DMS79 treated with DMSO at 0.1 percent for 48 hours (cell line): Measurements from ENCODE around the gene STXBP1.

Experiments
- DNase-seq: peaks from one replicate; lab custom pipeline; 2025; lab: John Stamatoyannopoulos, UW

Gene STXBP1

DNA sequence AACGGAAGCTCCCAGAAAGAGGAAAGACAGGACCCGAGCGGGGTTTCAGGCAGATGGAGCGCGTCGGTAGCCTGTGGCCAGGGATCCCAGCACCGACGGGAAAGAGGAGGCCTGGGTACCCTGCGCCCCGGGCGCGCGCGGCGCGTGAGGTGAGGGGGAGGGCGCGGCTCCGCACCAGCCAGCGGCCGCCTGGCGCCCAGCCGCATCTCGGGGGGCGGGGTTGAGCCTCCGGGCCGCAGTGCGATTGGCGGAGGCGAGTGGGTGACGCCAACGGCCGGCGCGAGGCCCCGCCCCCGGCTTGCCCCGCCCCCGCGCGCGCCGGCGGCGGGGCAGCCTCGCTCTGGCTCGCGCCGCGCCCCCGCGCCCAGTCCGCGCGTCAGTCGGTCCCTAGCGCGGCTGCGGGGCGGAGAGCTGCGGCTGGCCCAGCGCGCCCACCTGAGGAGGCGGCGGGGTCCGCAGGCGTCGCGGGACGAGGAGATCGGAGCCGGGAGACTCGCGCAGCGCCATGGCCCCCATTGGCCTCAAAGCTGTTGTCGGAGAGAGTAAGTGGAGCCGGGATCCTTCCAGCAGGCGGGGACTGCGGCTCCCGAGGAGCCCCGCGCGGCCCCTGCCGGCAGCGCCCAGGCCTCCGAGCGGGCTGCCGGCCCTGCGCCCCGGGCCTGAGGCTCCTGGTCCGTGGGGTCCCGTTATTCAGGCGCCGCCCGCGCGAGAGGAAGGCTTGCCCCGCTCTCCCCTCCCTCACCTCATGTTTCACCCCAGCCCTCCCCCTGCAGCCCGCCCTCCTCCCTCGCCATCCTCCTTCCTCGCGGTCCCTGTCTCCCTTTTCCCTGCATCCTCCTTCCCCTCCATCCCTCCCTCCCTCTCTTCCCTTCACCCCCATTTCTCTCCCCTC is at the start of gene STXBP1:
Gene STXBP1, plus strand, starts transcription at position 379 of the 892 bp plus-strand sequence. Its CDS starts 127 bp downstream, at position 506.
- peak; percentile 79 for DNase-seq

DNA sequence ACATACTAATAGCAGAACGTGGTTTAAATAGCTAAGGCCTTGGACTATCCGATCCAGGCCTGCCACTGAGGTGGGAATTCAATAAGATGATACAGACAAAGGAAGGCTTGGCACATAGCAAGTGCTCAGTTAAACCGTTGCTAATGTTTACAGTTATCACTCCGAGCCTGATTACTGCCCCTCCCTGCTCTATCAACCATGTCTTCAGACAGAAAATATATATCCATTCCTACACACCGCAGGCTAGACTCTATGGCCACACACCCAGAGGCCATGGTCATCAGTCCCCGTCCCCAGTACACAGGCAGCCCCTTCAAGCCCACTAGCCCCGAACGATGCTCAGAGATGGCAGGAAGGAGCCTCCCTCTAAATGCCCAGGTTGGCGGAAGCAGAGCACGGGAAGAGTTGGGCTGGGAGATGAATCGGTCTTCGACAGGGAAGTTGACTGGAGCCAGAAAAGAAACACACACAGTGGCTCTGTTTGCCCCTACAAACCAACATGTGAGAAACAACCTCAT is 49.7 kb upstream of the STXBP1 start:
- DNase-seq = no peak

- no peak for DNase-seq
These were observed 49.2 kb upstream of the STXBP1 start for GRCh38 chr9:127562841-127563401.

GRCh38 chr9:127563579-127563978 is 48.5 kb upstream of the STXBP1 start:
- no peak for DNase-seq

- DNase-seq = no peak
These were observed 46.8 kb upstream of the STXBP1 start for GRCh38 chr9:127565231-127565630.

- peak; percentile 50 for DNase-seq
These were observed 45.6 kb upstream of the STXBP1 start for GRCh38 chr9:127566351-127567001.

- DNase-seq = peak; percentile 65
These were observed 44.9 kb upstream of the STXBP1 start for GRCh38 chr9:127567035-127567729.

GRCh38 chr9:127567730-127568617 is 44.1 kb upstream of the STXBP1 start:
- DNase-seq = peak; percentile 51

DNA sequence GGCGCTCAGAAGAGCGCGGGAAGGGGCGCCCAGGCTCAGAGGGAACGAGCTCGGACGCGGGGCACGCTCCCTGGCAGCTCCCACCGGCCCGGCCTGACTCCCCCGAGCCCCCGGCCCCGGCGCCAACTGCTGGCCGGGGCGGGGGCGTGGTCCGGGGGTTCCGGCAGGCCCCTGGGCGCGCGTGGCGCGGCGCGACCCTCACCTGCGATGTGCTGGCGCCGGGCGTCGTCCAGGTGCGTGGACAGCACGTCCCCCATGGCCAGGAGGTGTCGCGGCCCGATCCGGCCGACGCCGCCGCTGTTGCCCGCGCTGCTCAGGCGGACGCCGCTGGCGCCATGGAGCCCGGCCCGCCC is 43.5 kb upstream of the STXBP1 start:
- DNase-seq = no peak

DNA sequence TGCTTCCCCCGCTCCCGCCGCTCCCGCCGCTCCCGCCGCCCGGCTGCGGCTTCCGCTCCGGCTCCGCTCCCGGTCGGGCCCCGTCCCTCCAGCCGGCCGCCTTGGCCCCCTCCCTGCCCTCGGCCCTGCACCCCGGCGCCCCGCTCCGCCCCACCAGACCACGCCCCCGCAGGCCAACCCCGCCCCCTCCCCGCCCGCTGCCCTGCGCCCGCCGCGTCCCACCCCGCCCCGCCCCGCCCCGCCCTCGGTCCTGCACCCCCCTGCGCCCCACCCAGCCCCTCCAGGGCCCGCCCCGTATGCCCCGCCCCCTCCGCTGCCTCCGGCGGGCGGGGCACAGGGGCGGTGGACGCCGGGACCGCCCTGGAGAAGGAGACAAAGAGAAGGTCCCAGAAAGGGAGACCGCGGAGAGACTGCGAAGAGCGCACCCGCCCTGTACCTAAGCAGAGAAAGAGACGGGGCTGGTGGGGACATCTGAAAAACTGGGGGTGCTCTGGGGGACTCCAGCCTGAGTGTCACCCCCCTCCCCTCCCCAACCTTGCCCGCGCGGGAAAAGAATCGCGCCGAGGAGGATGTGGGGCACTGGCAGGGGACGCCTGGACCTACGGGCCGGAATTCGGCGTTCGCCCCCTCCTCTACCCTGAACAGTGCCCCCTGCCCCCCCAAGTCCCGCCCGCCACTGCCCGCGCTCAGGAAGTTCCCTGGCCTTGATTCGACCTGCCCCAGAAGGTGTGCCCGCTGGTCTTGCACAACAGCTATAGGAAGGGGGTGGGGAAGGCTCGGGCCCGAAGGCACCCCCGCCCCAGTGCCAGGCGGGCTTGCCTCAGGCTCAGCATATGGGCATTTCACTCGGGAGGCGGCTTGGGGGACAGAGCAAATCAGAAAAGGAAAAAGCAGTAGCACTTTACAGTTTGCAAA is 42.8 kb upstream of the STXBP1 start:
- DNase-seq = peak; percentile 82

- peak; percentile 95 for DNase-seq
These were observed 42.1 kb upstream of the STXBP1 start for GRCh38 chr9:127569886-127570401.

- DNase-seq = peak; percentile 45
These were observed 41.5 kb upstream of the STXBP1 start for GRCh38 chr9:127570533-127571111.

DNA sequence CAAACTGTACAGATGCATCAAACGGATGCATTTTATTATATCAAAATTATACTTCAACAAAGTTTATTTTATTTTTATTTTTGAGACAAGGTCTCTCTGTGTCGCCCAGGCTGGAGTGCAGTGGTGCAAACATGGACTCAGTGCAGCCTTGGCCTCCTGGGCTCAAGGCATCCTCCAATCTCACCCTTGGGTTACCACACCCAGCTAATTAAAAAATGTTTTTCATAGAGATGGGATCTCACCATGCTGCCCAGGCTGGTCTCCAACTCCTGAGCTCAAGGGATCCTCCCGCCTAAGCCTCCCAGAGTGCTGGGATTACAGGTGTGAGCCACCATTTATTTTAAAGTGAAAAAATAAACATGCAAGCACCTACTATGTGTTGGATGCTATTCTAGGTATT is 40.1 kb upstream of the STXBP1 start:
- DNase-seq = no peak

DNA sequence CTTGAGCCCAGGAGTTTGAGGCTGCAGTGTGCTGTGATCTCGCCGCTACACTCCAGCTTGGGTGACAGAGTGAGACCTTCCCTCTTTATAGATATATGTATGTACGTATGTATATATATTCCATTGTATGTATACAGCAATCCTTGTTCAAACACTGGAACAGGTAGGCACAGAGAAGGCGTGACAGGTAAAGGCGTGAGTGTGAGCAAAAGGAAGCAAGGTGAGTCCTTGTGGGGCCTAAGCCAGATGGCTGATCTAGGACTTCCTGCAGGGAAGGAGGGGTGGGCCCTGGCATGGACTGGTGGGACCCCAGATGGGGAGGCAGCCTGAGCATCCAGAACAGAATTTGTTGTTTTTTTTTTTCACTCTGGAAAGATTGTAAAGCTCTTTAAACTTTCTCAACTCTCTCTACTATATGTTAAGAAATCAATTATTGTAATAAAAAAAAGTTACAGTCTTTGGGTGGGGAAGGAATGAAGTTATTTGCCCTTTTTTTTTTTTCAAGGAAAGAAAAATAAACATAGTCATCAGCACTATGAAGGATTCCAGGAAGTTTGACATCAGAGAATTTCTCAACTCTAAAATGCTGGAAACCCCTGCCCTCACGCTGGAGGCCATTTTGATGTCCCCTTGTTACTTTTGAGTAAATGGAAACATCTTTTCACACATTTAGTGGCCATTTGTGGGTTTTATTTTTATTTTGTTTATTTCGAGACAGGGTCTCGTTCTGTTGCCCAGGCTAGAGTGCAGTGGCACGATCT is 38.9 kb upstream of the STXBP1 start:
- DNase-seq = no peak

GRCh38 chr9:127574072-127574993 is 37.7 kb upstream of the STXBP1 start:
- DNase-seq = peak; percentile 97

GRCh38 chr9:127575875-127576778 is 36.0 kb upstream of the STXBP1 start:
- DNase-seq = no peak
